BE2C (cell line): ENCODE results near the gene STK16.

ENCODE experiments used
- DNase-seq: peaks from one replicate; pipeline ENCODE4 v3.0.0-alpha.2; 2020
- H3K27me3 ChIP-seq: fragments of 250-450 bp; sonication (Bioruptor Pico); 2 replicates; pipeline ENCODE4 v1.5.1; 2020; ENCODE audit warnings: mild to moderate bottlenecking
- H3K36me3 ChIP-seq: fragments of 250-450 bp; sonication (Bioruptor Pico); 2 replicates; pipeline ENCODE4 v1.5.1; 2020; ENCODE audit warnings: mild to moderate bottlenecking
- H3K4me1 ChIP-seq: fragments of 250-450 bp; sonication (Bioruptor Pico); 2 replicates; pipeline ENCODE4 v1.5.1; 2020
- H3K4me3 ChIP-seq: 2 replicates; pipeline ENCODE4 v1.5.1; 2011; ENCODE audit warnings: low read depth, low read length
- H3K9me3 ChIP-seq: fragments of 250-450 bp; sonication (Bioruptor Pico); 2 replicates; pipeline ENCODE4 v1.5.1; 2020
- CTCF ChIP-seq: IDR thresholded peaks from 2 replicates; pipeline ENCODE4 v1.5.1; 2012; ENCODE audit warnings: mild to moderate bottlenecking, low read depth, low read length

Gene STK16

DNA sequence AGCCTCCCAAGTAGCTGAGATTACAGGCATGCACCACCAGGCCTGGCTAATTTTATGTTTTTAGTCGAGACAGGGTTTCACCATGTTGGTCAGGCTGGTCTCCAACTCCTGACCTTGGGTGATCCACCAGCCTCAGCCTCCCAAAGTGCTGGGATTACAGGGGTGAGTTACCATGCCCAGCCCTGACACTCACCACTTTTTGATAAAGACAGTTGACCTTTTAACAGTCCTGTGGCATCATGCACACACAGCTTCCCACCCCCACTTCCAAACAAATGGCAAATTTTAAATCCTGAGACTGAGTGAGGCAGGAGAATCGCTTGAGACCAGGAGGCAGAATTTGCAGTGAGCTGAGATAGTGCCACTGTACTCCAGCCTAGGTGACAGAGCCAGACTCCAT is 27.7 kb downstream of the STK16 start:
- Histone ChIP-seq H3K4me1 (peaks cover 11% of the 10 kb centered on the region), H3K9me3 (no peaks in the 10 kb centered on the region), H3K4me3 (no peak overlapping the region), H3K27me3 (no peaks in the 10 kb centered on the region), H3K36me3 (no peaks in the 10 kb centered on the region)
- TF ChIP-seq CTCF, result no peak
- DNase-seq, result no peak

DNA sequence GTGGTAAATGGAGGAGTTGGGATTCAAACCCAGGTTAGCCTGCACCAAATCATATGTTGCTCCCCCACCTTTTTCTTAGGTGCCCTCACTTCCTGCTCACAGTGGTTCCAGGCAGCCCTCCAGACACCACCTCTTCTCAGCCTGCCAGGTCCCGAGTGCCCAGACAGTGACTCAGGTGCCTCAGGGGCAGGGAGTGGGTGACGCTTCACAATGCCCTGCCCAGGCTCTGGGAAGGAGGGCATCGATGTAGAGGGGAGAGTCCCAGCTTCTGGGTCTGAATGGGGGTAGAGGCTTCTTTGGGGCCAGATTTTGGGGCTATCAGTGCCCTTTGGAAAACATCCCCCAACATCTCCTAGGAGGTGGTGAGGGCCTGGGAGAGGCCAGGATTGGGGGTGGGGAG is 28.7 kb downstream of the STK16 start:
- no peak for DNase-seq
- peaks cover 20% of the 10 kb centered on the region for H3K4me1 ChIP-seq
- H3K4me3 ChIP-seq, result no peak overlapping the region
- no peak for TF ChIP-seq CTCF
- H3K27me3 ChIP-seq, result no peaks in the 10 kb centered on the region
- H3K9me3 ChIP-seq, result no peaks in the 10 kb centered on the region
- H3K36me3 ChIP-seq, result no peaks in the 10 kb centered on the region

GRCh38 chr2:219274361-219274921 is 29.2 kb downstream of the STK16 start:
- no peak for DNase-seq
- Histone ChIP-seq H3K4me3 (no peak overlapping the region), H3K27me3 (no peaks in the 10 kb centered on the region), H3K36me3 (no peaks in the 10 kb centered on the region), H3K4me1 (peaks cover 15% of the 10 kb centered on the region), H3K9me3 (no peaks in the 10 kb centered on the region)
- TF ChIP-seq CTCF, result no peak

DNA sequence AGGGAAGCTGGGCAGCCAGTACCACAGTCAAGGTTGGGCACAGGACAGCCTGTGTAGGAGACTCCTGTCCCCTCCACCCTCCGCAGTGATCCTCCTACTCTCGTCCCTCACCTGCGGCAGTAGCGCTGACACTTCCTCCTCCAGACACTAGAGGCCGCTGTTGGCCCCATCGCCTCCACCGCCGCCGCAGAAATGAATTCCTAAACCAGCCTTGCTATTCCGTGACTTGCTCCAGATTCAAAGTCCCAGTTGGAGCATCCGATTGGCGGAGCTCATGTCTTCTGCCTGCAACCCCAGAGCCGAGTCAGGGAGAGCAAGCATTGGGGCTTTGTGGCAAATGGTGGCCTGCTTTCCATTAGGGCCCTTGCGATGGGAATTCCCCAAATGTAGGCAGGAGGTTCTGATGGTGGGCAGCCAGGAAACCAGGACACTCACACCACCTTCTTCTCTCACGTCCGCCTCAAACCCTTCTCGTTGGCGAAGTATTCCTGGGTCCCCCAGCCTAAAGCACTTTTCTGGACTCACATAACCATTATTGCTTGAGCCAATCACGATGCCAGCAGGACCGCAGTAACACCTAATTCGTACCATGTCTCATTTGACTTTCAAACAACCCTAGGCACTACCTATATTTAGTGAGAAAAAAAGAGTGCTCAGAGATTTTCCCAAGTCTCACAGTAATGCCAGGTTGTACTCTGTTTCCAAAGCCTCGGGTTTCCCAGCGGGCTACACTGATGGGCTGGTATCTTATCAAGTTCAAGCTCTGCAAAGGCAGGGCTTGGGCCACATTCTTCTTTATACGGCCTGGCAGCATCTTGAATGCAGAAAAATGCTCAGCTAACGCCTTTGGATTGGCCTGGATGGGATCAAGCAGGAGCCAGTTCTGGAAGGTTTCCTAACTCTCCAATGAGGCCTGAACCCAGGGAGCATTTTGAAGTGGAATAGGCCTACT is 32.7 kb downstream of the STK16 start:
- Histone ChIP-seq H3K27me3 (no peaks in the 10 kb centered on the region), H3K4me1 (peaks cover 11% of the 10 kb centered on the region), H3K4me3 (peak overlapping the region; percentile 41), H3K36me3 (no peaks in the 10 kb centered on the region), H3K9me3 (no peaks in the 10 kb centered on the region)
- peak; percentile 77 for DNase-seq
- TF ChIP-seq CTCF, result peak; percentile 93

- peaks cover 11% of the 10 kb centered on the region for H3K4me1 ChIP-seq
- H3K9me3 ChIP-seq, result no peaks in the 10 kb centered on the region
- H3K36me3 ChIP-seq, result no peaks in the 10 kb centered on the region
- H3K27me3 ChIP-seq, result no peaks in the 10 kb centered on the region
- peak overlapping the region; percentile 42 for H3K4me3 ChIP-seq
- DNase-seq, result no peak
- no peak for TF ChIP-seq CTCF
Observed at GRCh38 chr2:219278655-219279150, 33.4 kb downstream of the STK16 start.
